Fibroblast of villous mesenchyme (primary cell): ENCODE data around the gene SORL1. TPM values are rescaled to one million over a fixed set of nuclear protein-coding genes. Genes with fewer than 3 reads are reported as not detected.
A peak's percentile ranks its signal among the peaks of the same experiment; 100 is the strongest.

ENCODE experiments used
- DNase-seq: peaks from one replicate; pipeline ENCODE4 v3.0.0-alpha.2; 2010; ENCODE audit warnings: low read depth
- H3K4me3 ChIP-seq: 2 replicates; pipeline ENCODE4 v1.5.1; 2011; ENCODE audit warnings: low read depth, mild to moderate bottlenecking, low read length
- total RNA-seq: library from RNA; depleted of rRNA; stranded (reverse); fragments of >200 nt; gene quantifications from 2 replicates; pipeline ENCODE4 v1.2.3, GENCODE V29; 2012
- TF ChIP-seq, protein P1 (sequence below): IDR thresholded peaks from 2 replicates; pipeline ENCODE4 v1.5.1; 2012; ENCODE audit warnings: low read depth, mild to moderate bottlenecking, low read length; ENCODE audit not compliant: insufficient read depth

The SORL1 gene
- total RNA-seq, 1 donor: 0.43 TPM

DNA sequence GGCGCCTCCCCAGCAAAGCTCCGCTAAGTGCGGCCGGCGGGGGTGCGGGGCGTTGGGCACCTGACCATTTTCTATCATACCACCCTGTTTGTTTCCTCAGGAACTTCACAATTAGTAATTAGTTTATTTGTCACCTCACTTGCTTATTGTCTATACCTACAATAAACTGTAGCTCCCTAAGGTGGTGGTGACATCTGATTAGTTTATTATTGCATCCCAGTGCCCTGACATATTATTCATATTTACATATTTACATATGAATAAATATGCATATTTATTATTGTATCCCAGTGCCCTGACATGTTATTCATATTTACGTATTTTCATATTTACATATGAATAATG, 24.7 kb upstream of the SORL1 start:
- TF ChIP-seq, protein P1, sequence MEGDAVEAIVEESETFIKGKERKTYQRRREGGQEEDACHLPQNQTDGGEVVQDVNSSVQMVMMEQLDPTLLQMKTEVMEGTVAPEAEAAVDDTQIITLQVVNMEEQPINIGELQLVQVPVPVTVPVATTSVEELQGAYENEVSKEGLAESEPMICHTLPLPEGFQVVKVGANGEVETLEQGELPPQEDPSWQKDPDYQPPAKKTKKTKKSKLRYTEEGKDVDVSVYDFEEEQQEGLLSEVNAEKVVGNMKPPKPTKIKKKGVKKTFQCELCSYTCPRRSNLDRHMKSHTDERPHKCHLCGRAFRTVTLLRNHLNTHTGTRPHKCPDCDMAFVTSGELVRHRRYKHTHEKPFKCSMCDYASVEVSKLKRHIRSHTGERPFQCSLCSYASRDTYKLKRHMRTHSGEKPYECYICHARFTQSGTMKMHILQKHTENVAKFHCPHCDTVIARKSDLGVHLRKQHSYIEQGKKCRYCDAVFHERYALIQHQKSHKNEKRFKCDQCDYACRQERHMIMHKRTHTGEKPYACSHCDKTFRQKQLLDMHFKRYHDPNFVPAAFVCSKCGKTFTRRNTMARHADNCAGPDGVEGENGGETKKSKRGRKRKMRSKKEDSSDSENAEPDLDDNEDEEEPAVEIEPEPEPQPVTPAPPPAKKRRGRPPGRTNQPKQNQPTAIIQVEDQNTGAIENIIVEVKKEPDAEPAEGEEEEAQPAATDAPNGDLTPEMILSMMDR: no peak
- no peak overlapping the region for H3K4me3 ChIP-seq
- DNase-seq: no peak

- TF ChIP-seq, protein P1: no peak
- DNase-seq: no peak
These were observed 22.6 kb upstream of the SORL1 start for GRCh38 chr11:121429556-121429955.

GRCh38 chr11:121431820-121432526, 20.1 kb upstream of the SORL1 start:
- TF ChIP-seq, protein P1: no peak
- no peak for DNase-seq
- H3K4me3 ChIP-seq: no peak overlapping the region

More at GRCh38 chr11:121429556-121429955, 22.6 kb upstream of the SORL1 start:
- H3K4me3 ChIP-seq: no peak overlapping the region

GRCh38 chr11:121435132-121435531, 17.0 kb upstream of the SORL1 start:
- DNase-seq: no peak
- no peak overlapping the region for H3K4me3 ChIP-seq
- TF ChIP-seq, protein P1: no peak

DNA sequence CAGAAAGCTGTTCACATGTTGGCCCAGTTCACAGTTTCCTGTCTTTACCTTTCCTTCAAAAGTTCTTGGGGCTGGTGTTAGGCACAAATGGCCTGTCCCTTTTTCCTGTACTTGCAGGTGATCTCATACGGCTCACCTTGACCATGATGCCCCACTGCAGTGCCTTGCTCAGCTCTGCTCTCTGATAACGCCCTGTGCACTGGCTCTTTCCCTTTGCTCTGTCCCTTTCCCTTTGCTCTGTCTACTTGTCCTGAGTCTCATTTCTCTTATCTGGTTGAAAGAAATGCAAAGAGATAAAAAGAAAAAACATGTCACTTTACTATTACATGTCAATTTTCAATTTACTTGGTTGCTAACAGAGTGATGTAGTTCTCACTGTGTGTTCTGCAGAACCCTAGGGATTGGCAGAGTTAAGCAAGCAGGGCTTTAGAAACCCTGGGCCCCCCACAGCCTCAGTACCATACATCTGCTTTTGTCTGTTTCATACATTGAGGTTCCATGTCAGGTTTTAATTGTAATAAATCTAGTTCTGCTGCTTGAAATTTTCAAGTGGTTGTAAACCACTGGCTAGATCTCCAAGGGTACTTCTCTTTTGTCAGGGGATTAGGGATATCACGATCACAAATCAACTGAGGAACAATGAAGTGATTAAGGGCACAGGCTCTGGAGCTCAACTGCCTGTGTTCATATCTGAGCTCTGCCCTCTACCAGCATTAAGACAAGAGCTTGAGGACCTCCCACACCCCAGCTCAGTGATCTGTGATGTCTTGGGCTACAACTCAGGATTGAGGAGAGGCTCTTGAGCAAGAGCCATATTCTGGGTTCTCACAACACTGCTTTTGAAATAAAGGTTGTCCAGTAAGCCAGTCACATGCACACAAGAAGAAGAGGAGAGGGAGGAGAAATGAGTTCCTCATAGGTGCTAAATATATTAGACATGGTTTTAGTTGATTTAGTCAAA, 16.3 kb upstream of the SORL1 start:
- TF ChIP-seq, protein P1: no peak
- DNase-seq: no peak

GRCh38 chr11:121437018-121437685, 15.0 kb upstream of the SORL1 start:
- DNase-seq: peak; percentile 17
- H3K4me3 ChIP-seq: no peak overlapping the region
- TF ChIP-seq, protein P1: no peak

More for the DNA sequence above, 16.3 kb upstream of the SORL1 start:
- no peak overlapping the region for H3K4me3 ChIP-seq
